ENCODE results near the gene DNM3.

DNA sequence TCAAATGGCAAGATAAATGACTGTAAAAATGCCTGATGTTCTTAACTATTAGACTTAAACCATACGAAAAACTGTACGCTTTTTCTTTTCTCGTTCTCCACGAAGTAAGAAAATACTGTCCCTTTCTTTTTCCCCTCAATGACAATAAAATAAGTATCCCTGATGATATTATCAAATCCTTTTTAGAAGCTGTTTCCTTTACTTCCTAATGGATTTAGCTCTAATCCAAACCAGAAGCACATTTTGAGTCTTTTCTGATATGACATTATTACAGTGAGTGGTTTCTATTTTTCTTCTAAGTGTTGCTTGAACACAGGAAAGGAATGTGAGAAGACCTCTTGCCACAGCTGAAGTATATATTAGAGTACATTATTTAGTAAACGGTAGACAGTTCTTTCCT lies 32.4 kb downstream of the DNM3 start:
- TF ChIP-seq, protein P1, sequence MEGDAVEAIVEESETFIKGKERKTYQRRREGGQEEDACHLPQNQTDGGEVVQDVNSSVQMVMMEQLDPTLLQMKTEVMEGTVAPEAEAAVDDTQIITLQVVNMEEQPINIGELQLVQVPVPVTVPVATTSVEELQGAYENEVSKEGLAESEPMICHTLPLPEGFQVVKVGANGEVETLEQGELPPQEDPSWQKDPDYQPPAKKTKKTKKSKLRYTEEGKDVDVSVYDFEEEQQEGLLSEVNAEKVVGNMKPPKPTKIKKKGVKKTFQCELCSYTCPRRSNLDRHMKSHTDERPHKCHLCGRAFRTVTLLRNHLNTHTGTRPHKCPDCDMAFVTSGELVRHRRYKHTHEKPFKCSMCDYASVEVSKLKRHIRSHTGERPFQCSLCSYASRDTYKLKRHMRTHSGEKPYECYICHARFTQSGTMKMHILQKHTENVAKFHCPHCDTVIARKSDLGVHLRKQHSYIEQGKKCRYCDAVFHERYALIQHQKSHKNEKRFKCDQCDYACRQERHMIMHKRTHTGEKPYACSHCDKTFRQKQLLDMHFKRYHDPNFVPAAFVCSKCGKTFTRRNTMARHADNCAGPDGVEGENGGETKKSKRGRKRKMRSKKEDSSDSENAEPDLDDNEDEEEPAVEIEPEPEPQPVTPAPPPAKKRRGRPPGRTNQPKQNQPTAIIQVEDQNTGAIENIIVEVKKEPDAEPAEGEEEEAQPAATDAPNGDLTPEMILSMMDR (IDR thresholded peaks at IDR 0.05) = no peak
- TF ChIP-seq EP300 (IDR thresholded peaks at IDR 0.05; ENCODE audit: low read depth) = no peak
